Activated T-cell treated with anti-CD3 and anti-CD28 coated beads for 1 hour (primary cell): ENCODE results near the gene C10orf71.

Source experiments
- DNase-seq: peaks from one replicate; pipeline ENCODE4 v3.0.0-alpha.2; 2020; ENCODE audit warnings: low read depth

Gene C10orf71

DNA sequence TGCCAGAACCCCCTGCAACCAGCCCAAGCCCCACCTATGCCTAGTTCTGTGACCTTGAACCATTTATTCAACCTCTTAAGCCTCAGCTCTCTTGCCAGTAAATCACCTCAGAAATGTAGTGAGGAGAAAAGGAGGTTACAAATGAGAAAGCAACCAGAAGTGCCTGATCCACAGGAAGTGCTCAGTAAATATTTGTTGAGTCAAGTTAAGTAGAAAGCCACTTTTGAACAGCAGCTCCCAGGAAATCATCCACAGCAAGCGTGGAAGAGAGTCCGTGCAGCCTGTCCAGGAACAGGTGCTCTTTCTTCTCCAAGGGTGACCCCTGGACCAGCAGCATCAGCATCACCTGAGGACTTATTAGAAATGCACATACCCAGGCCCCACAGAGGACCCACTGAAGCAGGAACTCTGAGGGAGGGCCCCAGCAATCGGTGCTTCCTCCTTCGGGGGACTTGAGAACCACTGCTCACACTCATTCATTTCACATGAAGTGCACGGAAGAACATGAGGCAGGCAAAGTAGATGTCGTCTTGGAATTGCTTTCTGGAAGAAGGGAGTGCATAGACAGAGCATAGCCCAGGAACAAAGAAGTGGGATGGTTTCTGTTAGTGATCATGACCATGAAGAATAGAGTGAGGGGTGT, 6.3 kb upstream of the C10orf71 start:
- no peak for DNase-seq

DNA sequence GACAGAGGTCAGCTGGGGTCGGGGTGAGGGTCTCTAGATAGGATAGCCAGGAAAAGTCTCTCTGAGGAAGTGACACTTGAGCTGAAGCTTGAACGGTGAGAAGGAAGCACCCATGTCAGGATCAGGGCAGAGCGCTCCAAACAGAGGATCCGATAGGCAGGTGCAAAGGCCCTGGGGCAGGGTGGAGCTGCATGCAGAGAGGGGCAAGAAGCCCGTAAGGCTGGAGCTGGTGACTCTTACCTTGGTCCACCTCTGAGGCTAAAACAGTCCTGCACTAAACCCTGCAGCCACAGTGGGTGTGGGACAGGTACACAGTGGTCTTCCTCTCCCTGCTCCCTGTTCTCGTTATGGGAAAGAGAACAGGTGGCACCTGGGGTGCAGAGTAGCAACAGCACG, 5.8 kb upstream of the C10orf71 start:
- no peak for DNase-seq

DNA sequence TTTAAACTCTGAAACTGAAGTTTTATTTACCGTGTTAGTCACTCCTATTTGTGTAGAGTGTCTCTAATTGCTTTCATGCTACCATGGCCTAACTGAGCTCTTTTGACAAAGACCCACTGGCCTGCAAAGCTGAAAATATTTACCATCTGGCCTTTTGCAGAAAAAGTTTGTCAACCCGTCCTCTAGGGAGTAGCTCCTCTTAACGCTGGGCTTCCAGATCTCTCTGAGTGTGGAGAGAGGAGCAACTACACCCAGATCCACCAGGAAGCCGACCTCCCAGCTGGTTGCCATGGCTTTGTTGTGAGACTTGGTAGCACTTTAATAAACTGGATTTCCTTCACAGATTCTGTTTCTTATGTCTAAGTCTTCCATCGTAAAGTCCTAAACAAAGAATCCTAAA, 4.2 kb upstream of the C10orf71 start:
- DNase-seq: no peak

DNA sequence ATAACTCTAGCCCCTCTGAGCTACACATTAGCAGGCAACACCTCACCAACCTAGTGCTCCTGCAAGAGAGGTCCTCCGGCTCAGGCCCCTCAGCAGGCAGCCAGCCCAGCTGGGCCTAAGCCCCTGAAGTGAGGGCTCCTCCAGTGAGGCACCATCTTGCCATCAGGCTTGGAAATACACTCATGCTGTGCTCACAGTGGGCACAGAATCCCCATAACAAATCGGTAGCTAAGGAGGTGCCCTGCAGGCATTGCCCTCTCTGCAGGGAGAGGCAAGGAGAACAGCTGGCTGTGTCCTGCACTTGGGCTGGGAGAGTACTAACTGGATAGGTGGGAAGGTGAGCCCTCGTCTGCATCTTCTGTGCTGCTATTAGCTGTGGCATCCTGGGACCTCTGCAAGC, 3.7 kb upstream of the C10orf71 start:
- no peak for DNase-seq

DNA sequence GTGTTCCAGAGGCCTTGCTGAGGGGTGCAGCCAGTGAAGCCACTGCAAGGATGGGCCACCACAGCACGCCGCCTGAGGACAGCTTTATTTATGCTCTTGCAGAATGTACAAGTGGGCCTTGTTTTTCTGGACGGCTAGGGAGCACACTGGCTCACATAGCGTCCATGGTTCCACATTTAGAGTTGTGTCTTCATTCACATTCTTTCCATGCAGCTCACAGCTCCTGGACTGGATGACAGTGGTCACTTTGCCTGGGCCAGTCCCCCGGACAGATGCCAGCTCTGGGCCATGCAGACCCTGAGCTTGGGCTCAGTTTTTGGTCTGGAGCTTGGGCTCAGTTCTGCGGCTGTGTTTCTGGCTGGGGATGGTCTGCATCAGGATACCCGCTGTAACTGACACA, 2.6 kb upstream of the C10orf71 start:
- DNase-seq: no peak

DNA sequence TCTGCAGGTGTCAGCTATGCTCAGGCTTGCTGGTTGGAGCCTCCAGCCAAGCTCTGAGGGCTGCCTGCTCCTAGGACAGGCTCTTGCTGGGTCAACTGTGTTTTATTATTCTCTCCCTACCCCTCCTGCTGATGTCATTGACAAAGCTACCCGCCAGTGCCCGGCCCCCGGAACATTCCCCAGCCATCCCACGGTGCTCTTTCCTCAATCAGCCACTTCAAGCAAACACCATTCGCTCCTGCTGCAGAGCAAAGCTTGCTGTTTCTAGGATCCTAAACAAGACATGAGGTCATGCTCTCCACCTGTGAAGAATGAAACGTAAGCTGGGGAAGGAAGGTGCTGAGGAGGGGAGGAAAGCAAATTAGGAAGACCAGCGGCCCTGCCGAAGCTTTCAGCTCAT, 2.1 kb upstream of the C10orf71 start:
- no peak for DNase-seq

DNA sequence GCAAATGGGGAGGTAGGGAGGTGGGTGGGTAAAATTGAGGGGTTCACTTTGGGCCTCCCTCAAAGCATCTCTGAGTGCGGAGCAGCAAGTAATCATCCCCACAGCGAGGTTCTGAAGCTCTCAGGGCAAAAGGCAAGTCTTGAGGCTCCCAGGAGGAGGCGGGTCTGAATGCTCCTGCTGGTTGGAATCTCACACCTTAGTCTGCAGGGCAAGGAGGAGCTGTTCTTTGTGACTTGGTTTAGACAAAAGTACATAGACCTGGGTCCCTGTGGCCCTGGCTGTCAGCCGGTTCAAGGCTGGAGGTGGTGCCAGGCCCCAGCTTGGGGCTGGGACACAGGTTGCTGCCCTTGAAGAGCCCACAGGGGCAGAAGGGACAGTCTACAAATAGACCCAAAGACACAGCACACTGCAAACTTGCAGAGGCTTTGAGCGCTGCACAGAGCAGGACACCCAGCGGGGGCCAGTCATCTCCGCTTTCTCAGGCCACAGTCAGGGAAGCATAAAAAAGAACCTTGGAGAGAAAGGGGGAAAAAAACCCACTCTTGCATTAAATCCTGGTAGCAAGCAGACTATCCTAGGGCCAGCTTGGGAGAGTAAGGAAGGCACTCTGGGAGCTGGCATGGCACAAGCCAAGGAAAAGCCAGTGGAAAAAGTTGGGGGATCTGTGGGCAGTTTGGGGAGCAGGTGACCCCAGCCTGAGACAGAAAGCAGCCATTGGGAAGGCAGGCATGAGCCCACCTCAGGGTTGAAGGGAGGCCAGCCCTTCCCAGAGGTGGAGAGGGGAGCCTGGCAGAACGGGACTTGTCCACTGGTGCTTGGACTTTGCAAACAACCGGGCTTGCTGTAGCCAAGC, 926 bp upstream of the C10orf71 start:
- no peak for DNase-seq

DNA sequence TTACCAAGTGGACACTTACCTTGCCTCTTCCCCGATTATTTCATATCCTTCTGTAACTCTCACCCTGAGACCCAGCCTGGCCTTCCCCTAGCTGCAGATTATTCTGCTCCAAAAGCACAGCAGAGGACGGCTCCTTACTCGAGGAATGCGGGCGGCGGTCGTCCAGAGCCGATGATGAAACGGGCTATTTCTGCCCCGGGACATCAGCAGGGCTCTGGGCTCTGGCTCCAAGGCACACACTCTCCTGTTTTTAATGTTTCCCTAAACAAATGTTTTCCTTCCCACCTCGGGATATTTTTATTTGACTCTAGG, 343 bp upstream of the C10orf71 start:
- no peak for DNase-seq

DNA sequence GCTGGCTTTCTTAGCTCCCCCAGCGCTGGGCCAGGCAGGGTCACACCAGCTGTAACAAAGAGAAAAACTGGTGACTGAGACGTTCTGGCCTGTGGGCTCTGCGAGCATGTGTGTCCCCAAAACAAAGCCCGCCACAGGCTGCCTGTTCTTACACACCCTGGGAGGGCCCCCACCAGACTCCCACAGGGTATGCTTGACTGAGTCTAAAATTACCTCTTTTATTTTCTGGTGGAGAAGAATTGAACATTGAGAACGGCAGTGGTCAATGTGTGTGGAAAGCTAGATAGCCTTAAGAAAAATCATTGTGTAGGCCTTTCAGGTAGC, 808 bp downstream of the C10orf71 start:
- DNase-seq: no peak

DNA sequence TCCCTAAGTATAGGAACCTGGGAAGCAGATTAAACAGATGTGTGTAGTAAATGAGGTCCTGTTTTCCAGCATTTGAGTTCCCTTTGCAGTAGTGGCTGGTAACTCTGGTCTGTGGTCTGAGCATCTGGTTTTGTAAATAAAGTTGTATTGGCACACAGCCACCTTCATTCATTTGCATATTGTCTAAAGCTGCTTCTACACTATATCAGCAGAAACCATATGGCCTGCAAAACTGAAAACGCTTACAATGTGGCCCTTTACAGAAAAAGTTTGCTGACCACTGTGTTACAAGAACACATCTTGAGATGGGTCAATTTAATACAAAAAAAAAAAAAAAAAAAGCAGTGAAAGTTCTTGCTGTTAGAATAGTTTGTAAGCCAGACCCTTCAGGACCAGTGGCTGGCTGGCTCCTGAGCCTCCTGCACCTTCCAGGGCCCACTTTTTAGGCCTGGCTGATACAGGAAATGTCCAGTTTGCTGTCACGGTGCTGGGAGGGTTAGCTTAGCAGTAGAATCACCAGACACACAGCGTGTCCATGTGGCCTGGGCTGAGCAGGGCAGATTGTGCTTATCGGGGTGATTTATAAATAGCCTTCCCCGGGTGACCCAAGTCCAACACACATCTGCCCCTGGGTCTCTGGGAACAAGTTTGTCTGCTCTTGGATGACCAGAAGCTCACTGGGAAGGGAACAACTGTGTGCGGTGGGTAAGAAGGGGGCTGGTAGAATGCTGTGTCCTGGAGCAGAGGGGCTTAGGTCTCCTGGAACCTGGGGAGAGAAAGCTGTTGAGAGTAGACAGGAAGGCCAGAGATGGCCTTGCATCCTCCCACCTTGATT, 1.4 kb downstream of the C10orf71 start:
- DNase-seq: no peak

DNA sequence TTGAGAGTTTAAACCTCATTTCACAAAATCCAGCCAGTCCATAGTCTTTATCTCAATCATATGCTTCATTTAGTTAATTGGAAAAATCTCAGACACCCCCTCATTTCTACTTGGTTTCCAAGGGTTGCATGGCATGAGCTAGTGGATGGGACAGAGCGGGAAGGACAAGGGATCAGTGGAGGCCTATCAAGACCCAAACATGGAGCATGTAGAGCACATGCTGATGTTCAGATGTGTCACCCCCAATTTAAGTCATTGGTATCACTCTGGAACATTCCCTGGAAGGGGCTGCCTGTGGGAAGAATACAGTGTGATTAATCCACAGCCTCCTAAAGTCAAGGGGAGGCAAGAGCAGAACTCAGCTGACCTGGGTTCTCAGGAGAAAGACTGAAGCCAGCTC, 2.3 kb downstream of the C10orf71 start:
- no peak for DNase-seq

DNA sequence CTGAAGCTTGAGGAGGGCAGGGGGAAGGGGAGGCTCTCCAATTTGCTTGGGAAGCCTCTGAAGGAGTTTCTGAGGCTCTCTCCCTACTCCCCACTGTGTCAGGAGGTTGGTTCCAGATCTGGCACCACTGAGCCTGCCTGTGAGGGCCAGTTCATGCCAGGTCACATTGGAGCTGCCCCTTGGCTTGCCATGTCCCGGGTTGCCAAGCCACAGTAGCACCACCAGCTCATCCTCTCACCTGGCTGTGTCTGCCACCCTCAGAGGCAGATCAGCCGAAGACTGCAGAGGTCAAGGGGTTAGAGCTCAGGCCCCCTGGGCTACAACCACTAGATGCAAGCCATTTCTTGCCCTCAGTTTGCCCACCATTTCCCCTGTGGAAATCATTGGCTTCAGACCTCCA, 3.1 kb downstream of the C10orf71 start:
- DNase-seq: no peak

DNA sequence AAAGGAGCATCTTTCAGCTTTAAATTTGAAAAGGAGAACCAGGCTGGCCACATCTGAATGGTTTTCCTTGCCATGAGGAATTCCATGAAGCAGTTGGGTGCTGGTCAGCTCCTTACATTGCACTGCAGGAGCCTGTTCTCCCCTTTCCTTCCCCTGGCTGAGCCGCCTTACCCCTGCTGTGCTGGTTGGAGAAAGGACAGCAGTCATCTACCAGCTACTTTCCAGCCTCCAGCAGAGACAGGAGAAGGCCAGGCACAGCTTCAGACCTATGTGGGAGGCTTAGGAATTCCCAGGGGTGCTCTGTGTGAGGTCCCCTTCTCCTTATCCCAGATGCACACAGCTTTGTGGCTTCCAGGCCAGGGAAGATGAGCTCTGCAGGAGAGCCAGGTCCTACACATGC, 4.7 kb downstream of the C10orf71 start:
- no peak for DNase-seq

DNA sequence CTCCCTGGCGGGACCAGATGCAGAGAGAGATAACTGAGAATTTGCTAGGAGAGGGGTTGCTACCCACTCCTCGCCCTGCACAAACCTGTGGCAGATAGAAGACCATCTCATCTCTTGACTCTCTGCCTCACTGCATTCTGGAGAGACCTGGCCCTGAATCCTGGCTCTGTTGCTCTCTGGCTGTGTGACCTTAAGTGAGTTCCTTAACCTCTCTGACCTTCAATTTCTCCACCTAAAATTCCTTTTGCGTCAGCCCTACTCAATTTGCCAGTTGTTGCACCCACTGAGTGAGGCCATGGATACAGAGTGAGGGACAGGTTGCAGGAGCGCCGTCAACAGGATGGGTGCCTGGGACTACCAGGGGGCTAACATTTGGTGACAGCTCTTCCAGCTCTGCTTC, 5.2 kb downstream of the C10orf71 start:
- DNase-seq: no peak

DNA sequence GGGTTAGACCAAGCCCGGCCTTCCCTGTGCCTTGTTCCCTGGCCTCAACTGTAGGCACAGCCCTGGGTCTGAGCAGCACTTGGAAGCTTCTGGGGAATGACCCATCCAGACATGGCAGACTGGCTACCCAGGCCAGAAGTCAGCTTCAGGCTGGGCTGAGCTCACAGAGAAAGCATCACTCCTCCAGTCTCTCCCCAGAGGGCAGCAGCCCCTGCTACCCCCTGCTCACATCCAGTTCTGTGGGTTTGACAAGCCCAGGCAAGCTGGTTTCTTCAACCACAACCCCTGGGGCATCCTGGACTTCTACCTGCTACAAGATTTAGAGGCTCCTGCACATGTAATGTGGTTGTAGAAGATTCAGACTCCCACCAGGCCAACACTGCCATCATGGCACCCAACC, 9.0 kb downstream of the C10orf71 start:
- no peak for DNase-seq

DNA sequence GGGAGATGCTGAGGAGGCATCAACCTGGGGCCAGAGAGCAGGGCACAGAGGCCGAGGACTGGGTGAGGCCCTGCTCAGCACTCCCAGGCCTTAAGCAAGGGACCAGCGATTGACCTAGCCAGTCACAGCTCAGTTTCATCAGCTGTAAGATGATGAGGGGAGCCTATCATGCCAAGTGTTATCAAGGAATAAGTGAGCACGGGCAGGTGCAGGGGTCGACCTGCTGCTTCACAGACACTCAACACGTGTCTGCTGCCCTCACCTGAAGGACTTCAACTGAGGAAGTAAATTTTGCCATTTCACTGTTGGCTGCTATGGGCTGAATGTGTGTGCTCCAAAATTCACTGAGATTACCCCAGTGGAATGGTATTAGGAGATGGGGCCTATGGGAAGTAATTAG, 9.9 kb downstream of the C10orf71 start:
- DNase-seq: no peak

DNA sequence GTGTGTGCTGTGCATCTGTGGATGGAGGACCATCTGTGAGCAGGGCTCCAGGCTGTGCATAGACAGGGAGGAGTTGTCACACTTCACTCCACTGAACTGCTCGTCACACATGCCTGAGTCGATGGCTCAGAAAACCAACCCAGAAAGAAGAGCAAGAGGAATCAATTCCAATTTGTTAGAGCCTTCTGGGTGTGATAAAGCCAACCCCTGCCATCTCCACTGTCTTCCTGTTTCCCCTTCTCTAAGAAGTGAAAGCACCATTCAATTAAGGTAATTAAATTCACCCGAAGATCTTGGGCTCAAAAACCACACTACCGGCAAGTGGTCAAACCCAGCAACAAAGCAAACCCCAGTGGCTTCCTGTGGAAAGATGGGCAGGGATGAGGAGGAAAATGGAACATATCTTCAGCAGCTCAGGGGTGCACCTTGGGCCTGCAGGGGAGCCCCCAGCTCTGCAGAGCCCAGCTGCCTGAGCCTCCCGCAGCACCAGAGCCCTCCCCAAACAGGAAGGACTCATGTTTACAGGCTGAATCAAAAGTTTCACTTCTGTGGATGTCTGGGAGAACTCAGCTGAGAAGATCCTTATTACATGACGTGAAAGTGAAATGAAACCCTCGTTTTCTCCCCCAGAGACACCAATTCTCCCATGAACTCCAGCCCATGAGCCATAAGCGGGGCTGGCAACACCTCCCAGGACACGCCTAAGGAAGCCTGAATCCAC, 10.9 kb downstream of the C10orf71 start:
- DNase-seq: no peak

DNA sequence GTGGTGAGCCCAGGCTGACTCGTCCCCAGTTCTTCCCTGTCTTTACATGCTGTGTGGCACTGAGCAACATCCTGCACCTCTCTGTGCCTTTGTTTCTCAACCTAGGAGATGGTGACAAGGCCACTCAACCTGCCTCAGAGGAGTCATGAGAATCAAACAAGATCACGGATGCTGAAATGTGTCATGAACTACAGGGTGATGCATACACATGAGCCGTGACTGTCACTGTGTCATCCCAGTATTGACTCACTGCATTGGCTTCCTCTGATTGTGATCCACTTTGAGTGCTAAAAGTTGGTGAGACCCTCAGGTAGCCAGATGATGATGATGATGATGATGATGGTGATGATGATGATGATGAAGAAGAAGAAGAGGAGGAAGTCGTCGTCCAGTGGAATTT, 11.5 kb downstream of the C10orf71 start:
- DNase-seq: no peak

DNA sequence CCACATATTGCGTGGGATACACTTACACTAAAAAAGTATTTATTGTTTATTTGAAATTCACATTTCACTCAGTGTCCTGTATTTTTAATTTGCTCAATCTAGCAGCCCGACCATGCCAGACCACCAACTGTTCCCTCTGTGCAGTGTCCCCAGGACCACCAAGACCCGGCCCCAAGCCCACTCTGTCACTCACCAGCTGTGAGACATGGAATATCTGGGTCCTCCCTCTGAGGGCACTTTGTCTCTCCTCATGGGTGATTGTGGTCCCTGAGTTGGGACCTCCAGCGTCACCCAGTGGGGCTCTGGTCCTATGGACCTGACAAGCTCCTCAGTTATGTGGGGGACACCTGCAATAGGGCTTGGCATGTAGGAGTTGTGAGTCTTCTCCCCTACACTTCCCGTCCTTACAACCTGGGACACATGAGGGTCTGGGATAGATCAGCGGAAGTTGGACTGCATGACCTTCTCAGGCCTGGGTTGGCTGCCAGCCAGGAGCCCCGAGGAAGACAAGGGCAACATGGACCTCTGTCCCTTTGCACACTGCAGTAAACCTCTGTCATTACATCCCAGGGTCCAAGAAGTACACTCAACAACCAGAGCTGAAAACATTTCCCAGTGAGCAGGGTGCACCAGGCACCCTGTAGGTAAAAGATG, 12.1 kb downstream of the C10orf71 start:
- DNase-seq: no peak

DNA sequence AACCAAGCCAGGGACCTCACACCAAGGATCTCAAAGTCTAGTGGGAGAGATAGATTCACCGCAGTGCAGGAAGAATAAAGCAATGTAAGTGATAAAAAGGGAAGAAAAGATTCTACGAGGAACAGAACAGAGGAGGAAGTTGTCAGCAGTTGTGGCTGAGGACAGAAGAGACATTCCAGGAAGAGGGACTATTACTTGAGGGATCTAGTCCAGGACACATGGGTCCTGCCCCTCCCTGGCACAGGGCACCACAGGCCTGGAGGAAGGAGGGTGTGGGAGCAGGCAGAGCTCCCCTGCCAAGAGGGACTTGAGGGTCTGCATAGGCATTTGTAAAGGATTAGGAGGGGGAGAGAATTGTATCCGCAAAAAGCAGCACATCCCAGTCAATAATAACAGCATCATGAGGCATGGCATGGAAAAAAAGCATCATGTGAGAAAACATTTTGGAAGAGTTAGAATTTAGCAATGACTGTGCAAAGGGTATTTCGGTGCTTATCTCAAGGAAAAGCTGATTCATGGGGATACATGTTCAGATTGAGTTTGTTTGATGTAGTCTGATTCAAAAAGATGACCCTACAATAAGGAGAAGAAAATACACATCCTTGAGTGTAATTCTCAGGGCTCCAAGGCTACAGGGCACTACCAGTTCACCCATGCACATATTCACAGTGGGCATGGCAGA, 12.7 kb downstream of the C10orf71 start:
- DNase-seq: no peak

DNA sequence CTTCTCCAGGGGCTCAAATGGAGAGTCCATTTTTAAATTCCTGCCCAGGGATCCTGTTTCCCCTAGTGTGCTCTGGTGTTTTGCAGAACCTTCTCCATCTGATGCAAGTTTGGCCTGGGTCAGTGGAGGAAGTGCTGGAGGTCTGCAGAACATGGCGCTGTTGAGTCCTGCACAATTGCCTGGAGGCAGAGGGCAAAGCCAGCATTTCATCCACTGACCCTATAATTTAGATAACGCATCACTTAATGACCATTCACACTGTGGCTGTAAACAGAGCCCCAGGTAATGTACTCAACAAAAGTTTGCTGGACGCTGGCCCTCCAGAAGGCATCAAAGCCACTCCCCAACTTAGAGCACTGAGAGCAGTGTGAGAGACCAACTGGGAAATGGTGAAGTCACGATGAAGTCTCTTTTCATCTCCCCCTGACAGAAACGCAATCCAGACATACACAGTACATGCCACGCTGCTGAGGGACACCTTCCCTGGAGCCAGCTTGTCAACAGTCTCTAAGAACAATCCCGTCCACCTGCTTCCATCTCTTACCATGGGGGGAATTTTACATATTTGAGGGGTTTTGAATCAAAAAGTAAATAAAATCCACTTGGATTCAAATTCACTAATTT, 13.4 kb downstream of the C10orf71 start:
- DNase-seq: no peak
